M059J (cell line): ENCODE measurements around the gene CNTNAP2. TPM values are rescaled to one million over a fixed set of nuclear protein-coding genes. Genes with fewer than 3 reads are reported as not detected.

ENCODE experiments used
- DNase-seq: peaks from one replicate; pipeline ENCODE4 v3.0.0-alpha.2; 2012; ENCODE audit warnings: low read depth
- total RNA-seq: library from RNA; depleted of rRNA; stranded (reverse); fragments of >200 nt; shearing (Covaris generic); gene quantifications from 2 replicates; pipeline ENCODE4 v1.2.3, GENCODE V29; 2014

CNTNAP2 gene
- total RNA-seq, 1 experiment from 2014 or later = not detected

- no peak for DNase-seq
Observed at GRCh38 chr7:147394329-147394728, 1277.7 kb downstream of the CNTNAP2 start.

- DNase-seq = no peak
Observed at GRCh38 chr7:147400221-147400689, 1283.7 kb downstream of the CNTNAP2 start.

DNA sequence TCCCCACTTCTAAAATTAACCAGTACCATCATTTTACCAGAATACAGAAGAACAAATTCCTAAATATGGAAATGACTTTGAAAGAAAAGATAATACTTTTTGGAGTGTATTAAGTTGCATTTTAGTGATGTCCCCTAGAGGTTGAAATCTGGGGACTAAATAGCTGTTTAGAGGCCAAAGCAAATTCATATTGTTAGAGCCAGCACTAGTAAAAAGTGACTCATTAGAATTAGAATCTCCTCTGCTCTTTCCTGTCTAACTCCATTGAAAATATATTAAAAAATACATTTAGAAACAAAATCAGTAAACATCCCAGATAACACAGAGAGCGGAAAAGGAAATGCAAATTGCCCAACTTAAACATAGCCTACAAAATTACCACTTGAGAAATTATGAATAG is 1284.3 kb downstream of the CNTNAP2 start:
- DNase-seq = no peak

DNA sequence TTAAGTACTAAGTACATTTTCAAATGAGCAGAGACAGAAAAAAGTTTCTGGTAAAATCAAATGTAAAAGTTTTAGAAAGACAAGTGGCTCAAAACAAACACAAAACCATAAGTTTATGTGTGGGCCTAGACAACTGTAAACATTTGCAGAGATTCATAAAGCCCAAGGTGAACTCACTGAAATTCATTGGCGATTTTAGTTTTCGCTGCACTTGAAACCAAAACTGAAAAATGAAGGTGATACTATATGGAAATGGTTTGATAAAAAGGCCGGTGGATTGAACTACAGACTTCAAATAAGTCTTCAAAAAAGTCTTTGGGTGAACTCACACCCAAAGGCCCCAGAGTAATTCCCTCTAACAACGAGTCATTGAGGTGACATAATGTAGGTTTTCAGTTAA is 1289.0 kb downstream of the CNTNAP2 start:
- DNase-seq = no peak

- no peak for DNase-seq
Observed at GRCh38 chr7:147406521-147407135, 1290.0 kb downstream of the CNTNAP2 start.

DNA sequence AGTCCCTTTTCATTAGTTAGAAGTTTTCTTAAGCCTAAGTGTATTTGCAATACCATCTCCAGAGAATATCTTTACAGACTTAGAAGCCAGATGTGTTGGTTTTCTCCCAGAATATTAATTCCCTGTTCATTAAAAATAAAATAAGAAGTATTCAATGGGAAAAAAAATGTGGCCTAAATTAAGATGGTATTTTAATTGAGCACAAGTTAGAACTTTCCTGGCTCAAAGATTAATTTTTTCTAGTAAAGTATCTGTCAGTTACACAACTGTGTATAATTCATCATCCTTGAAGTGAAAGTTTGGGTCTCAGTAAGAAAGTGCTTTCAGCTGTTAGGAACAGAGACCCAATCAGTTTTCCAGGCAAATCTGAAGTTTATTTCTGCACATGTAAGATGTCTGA is 1294.5 kb downstream of the CNTNAP2 start:
- no peak for DNase-seq

- no peak for DNase-seq
Observed at GRCh38 chr7:147412109-147412508, 1295.5 kb downstream of the CNTNAP2 start.

GRCh38 chr7:147412782-147413556 is 1296.4 kb downstream of the CNTNAP2 start:
- DNase-seq = peak; percentile 2

GRCh38 chr7:147413557-147413870 is 1296.9 kb downstream of the CNTNAP2 start:
- no peak for DNase-seq

DNA sequence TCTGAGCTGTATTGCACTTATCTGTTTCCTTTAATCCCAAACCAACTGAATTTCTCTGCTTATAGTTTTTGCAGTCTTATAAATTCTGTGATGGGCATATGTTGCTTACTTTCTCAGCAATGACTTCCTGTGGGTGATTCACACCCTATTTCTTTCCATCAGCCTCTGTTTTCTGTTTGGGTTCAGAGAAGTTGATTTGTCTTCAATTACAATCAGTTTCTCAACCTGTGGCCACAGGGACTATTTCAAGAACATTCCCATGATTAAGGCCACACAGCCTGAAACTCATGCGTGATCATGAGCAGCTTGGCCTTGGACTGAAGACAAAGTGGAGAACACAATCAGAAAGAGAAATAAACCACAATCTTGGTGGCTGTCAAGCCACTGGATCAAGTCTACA is 1299.4 kb downstream of the CNTNAP2 start:
- no peak for DNase-seq

- no peak for DNase-seq
Observed at GRCh38 chr7:147418966-147419365, 1302.4 kb downstream of the CNTNAP2 start.

DNA sequence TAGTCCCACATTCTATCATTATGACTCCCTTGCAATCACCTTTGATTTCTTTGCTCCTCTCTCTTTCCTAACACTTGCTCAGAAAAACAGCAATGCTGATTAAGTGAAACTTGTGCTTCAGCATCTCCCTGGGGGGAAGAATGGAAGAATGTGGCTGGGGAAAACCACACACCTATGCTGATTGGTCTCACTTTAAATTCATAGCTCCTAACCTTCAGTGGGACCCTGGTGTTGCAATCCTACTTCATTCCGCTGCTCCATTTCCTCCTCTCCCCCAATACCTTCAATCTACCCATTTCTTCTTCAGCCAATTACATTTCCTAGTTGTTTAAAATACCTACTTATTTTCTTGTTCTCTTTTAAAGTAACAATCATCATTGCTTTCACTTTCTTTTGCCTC is 1307.3 kb downstream of the CNTNAP2 start:
- no peak for DNase-seq

GRCh38 chr7:147428075-147428474 is 1311.5 kb downstream of the CNTNAP2 start:
- DNase-seq = no peak

- DNase-seq = no peak
Observed at GRCh38 chr7:147429961-147430360, 1313.4 kb downstream of the CNTNAP2 start.

DNA sequence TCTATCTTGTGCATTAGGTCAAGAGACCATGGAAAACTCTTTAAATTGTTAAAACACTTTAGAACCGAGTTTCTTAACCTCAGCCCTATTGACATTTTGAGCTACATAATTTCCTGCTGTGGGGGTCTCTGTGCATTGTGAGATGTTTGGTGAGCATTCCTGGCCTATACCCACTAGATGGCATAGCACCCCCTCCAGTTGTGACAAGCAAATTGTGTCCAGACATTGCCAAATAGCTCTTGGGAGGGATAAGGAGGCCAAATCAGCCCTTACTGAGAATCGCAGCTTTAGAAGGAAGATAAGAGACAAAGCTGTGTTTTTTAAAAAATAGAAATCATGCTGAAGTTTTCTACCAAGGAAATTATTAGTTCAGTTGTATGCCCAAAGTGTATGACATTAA is 1315.5 kb downstream of the CNTNAP2 start:
- no peak for DNase-seq

DNA sequence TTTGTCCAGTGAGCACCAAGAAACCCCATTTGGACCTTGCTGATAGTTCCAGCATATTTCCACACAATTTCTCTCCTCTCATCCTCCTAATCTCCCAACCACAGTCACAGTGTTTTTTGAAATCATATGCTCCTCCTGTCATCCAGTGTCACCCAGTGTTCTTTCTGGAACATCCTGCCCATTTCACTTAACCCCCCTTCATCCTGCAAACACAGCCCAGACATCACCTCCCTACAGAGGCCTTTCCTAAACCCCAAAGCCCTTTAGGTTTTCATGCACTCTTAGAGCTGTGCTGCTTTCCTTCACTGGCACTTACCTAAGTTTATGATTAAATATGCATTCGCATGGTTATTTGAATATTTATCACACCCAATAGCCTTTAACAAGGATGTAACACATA is 1316.0 kb downstream of the CNTNAP2 start:
- DNase-seq = no peak

DNA sequence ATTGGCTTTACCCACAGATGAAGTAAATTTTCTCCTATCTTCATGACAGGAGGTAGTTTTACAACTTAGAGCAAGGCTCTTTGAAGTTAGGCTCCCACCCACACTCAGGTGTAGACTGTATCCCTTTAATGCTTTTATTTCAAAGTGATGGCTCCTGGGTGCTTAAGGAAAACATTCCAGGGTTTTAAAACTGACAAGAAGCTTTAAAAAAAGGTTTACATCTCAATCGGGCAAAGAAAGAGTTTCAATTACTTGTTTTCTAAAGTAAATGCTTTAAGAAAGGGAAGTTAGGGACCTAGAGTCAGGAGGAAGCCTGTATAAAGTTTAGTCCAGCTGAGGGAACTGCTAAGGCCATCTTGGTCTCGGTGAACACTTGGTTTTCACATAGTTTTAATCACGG is 1320.1 kb downstream of the CNTNAP2 start:
- no peak for DNase-seq

DNA sequence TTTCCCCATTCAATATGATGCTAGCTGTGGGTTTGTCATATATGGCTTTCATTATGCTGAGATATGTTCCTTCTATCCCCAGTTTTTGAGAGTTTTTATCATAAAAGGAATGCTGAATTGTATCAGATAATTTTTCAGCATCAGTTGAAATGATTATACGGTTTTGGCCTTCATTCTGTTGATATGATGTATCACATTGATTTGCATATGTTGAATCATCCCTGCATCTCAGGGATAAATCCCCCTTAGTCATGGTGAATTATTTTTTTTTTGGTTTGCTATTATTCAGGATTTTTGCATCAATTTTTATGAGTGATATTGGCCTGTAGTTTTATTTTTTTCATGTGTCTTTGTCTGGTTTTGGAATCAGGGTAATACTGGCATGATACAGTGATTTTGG is 1321.6 kb downstream of the CNTNAP2 start:
- DNase-seq = no peak

DNA sequence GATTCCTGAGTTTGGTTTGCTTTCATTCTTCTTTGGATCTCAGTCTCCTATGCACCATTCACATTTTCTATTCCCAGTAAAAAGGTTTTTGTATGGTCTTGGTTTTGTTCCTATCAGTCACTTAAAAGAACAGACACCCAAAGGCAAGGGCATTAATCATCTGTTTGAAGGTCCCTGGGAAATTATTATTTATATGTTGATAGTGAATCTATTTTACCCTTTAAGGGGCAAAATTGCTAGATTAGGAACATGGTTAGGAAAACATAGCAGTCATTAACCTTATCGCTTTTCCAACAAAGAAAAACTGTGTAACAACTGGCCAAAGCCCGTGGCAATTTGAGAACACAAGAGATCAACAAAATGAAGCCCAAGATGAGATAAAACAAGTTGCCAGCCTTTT is 1327.3 kb downstream of the CNTNAP2 start:
- DNase-seq = no peak

DNA sequence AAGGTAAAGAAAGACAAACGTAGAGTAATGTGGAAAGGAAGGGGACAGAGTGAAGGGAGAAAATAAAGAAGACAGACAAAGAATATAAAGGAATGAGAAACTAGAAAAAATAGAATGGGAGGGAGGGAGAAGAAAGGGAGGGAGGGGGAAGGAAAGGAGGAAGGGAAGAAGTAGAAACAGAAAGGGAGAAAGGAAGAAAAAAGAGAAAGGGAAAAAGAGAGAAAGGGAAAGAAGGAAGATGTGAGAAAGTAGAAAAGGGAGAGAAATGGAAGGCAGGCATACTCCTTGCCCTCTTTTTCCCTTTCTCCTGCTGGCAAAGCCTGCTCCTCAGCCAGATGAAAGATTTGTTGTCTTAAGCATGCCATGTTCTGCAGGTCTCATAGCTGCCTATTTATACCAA is 1336.2 kb downstream of the CNTNAP2 start:
- no peak for DNase-seq

- DNase-seq = no peak
Observed at GRCh38 chr7:147465223-147465622, 1348.6 kb downstream of the CNTNAP2 start.

- DNase-seq = no peak
Observed at GRCh38 chr7:147472556-147472955, 1356.0 kb downstream of the CNTNAP2 start.

- DNase-seq = no peak
Observed at GRCh38 chr7:147474862-147475261, 1358.3 kb downstream of the CNTNAP2 start.

DNA sequence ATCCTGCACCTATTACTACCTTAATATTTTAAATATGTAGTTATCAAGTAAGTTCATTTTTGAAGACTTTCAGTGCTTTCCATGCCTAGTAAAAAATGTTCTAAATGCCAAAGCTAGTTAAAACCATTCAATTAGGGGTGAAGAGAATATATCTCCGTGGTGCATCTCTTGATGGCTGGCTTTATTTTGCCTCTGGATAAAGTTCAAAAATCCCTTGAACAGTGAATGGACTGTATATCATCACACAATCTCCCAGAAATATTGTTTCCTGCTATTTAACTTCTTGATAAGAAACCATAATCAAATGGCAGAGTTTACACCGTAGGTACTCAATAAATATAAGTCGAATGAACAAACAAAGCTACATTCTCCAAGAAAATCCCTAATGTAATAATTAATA is 1360.9 kb downstream of the CNTNAP2 start:
- DNase-seq = no peak
